Measurements from ENCODE around the gene HAL. TPM values are rescaled to one million over a fixed set of nuclear protein-coding genes. Genes with fewer than 3 reads are reported as not detected.

HAL gene
- total and polyA plus RNA-seq, 2 of the 13 experiments (the other 11 are each of a cell fraction or from before 2014, with no cell fraction given): 0.89 to 37.8 TPM

- TF ChIP-seq FUBP1 (CRISPR knock-in tag; IDR thresholded peaks at IDR 0.05; ENCODE audit: borderline replicate concordance) (peak; percentile 29; the same call in 1 of the 2 replicates), ZBTB38 (CRISPR knock-in tag; IDR thresholded peaks at IDR 0.05) (peak; percentile 62; the same call in 1 of the 2 replicates), MEIS2 (CRISPR knock-in tag; IDR thresholded peaks at IDR 0.05) (no peak), MYC (CRISPR knock-in tag; IDR thresholded peaks at IDR 0.05; ENCODE audit: borderline replicate concordance) (peak; percentile 47; the same call in 1 of the 2 replicates), TARDBP (CRISPR knock-in tag; IDR thresholded peaks at IDR 0.05) (no peak), KLF11 (CRISPR knock-in tag; IDR thresholded peaks at IDR 0.05) (no peak), ZC3H13 (CRISPR knock-in tag; IDR thresholded peaks at IDR 0.05) (peak; percentile 47), HES4 (CRISPR knock-in tag; IDR thresholded peaks at IDR 0.05; ENCODE audit: borderline replicate concordance) (peak; percentile 80; the same call in 1 of the 2 replicates), ZNF24 (IDR thresholded peaks at IDR 0.05) (no peak), MTF1 (CRISPR knock-in tag; IDR thresholded peaks at IDR 0.05) (no peak), YY1 (IDR thresholded peaks at IDR 0.05; ENCODE audit: insufficient read depth, insufficient replicate concordance, low read depth, low read length) (peak; percentile 35), CREBL2 (CRISPR knock-in tag; IDR thresholded peaks at IDR 0.05; ENCODE audit: borderline replicate concordance) (peak; percentile 39; the same call in 1 of the 2 replicates), TERF1 (CRISPR knock-in tag; IDR thresholded peaks at IDR 0.05) (no peak), ZNF616 (CRISPR knock-in tag; IDR thresholded peaks at IDR 0.05; ENCODE audit: low read depth) (no peak), ZNF780A (CRISPR knock-in tag; IDR thresholded peaks at IDR 0.05) (no peak), ZNF12 (CRISPR knock-in tag; IDR thresholded peaks at IDR 0.05) (no peak), ZNF567 (CRISPR knock-in tag; IDR thresholded peaks at IDR 0.05; ENCODE audit: borderline replicate concordance) (no peak), ZNF160 (CRISPR knock-in tag; IDR thresholded peaks at IDR 0.05) (0 out of 2 replicates have a peak, but pooled peaks have one; percentile 76), ZNF432 (CRISPR knock-in tag; IDR thresholded peaks at IDR 0.05; ENCODE audit: borderline replicate concordance) (no peak), SNRNP70 (IDR thresholded peaks at IDR 0.05; ENCODE audit: low read depth, low read length) (no peak), KDM6A (CRISPR knock-in tag; IDR thresholded peaks at IDR 0.05; ENCODE audit: low read depth) (no peak), AKAP8 (CRISPR knock-in tag; IDR thresholded peaks at IDR 0.05) (0 out of 2 replicates have a peak, but pooled peaks have one; percentile 30), PAF1 (CRISPR knock-in tag; IDR thresholded peaks at IDR 0.05) (no peak), RXRA (CRISPR knock-in tag; IDR thresholded peaks at IDR 0.05) (no peak; the same call in 1 of the 2 replicates)
- TF ChIP-seq, protein P1, sequence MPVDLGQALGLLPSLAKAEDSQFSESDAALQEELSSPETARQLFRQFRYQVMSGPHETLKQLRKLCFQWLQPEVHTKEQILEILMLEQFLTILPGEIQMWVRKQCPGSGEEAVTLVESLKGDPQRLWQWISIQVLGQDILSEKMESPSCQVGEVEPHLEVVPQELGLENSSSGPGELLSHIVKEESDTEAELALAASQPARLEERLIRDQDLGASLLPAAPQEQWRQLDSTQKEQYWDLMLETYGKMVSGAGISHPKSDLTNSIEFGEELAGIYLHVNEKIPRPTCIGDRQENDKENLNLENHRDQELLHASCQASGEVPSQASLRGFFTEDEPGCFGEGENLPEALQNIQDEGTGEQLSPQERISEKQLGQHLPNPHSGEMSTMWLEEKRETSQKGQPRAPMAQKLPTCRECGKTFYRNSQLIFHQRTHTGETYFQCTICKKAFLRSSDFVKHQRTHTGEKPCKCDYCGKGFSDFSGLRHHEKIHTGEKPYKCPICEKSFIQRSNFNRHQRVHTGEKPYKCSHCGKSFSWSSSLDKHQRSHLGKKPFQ (CRISPR knock-in tag; IDR thresholded peaks at IDR 0.05; ENCODE audit: insufficient replicate concordance): no peak
- TF ChIP-seq, protein P2, sequence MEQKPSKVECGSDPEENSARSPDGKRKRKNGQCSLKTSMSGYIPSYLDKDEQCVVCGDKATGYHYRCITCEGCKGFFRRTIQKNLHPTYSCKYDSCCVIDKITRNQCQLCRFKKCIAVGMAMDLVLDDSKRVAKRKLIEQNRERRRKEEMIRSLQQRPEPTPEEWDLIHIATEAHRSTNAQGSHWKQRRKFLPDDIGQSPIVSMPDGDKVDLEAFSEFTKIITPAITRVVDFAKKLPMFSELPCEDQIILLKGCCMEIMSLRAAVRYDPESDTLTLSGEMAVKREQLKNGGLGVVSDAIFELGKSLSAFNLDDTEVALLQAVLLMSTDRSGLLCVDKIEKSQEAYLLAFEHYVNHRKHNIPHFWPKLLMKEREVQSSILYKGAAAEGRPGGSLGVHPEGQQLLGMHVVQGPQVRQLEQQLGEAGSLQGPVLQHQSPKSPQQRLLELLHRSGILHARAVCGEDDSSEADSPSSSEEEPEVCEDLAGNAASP (CRISPR knock-in tag; IDR thresholded peaks at IDR 0.05; ENCODE audit: borderline replicate concordance): no peak
Observed at GRCh38 chr12:95943330-95943842, 52.8 kb downstream of the HAL start, which contains the start of gene AMDHD1 (continued).
